ENCODE measurements around the gene FBXW9.

DNA sequence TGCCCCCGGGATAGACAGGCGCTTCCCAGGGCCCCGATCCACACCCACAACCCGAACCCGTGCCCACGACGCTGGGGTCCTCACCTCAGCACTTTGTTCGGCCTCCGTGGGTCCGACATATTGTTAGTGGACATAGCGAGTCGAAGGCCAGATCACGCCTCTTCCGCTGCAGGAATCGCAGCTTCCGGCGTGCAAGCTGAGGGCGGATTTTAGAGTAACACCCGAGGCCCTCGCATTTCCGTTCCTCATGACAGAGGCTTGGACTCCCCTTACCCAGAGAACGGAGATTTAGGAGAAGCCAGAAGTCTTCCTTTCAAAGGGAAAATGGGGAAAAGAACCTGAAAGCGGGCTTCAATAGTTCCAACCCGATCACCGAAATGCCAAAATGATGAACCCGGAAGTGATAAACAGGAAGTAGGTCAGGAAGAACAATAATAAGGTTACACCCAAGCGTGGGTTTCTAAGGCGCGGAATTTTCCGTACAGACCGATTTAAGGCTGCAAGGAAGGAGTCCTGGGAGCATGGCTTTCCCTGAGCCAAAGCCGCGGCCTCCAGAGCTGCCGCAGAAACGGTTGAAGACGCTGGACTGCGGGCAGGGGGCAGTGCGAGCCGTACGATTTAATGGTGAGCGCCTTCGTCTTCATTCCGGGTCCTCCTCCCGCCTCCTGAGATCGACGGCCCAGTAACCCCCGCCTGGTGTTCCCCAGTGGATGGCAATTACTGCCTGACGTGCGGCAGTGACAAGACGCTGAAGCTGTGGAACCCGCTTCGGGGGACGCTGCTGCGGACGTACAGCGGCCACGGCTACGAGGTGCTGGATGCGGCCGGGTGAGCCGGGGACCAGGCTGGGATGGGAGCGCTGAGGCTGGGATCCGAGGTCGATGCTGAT lies 26.9 kb downstream of the FBXW9 start:
- TF ChIP-seq EZH2 (IDR thresholded peaks at IDR 0.05; ENCODE audit: low read depth, unreplicated experiment) (no peak), CTCF (conservative IDR thresholded peaks at IDR 0.05; ENCODE audit: low read depth in 2 of 2) (no peak), EZH2phosphoT487 (IDR thresholded peaks at IDR 0.05; ENCODE audit: unreplicated experiment) (no peak), REST (IDR thresholded peaks at IDR 0.05; ENCODE audit: unreplicated experiment) (no peak), CREB1 (CRISPR knock-in tag; IDR thresholded peaks at IDR 0.05; ENCODE audit: low read depth) (peak; percentile 75), ZNF114 (CRISPR knock-in tag; IDR thresholded peaks at IDR 0.05) (no peak), POLR2AphosphoS5 (IDR thresholded peaks at IDR 0.05; ENCODE audit: low read depth) (peak; percentile 84), STAT1 (IDR thresholded peaks at IDR 0.05; ENCODE audit: unreplicated experiment) (no peak), JUNB (IDR thresholded peaks at IDR 0.05; ENCODE audit: unreplicated experiment) (no peak)
- TF ChIP-seq, protein P1, sequence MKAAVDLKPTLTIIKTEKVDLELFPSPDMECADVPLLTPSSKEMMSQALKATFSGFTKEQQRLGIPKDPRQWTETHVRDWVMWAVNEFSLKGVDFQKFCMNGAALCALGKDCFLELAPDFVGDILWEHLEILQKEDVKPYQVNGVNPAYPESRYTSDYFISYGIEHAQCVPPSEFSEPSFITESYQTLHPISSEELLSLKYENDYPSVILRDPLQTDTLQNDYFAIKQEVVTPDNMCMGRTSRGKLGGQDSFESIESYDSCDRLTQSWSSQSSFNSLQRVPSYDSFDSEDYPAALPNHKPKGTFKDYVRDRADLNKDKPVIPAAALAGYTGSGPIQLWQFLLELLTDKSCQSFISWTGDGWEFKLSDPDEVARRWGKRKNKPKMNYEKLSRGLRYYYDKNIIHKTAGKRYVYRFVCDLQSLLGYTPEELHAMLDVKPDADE (IDR thresholded peaks at IDR 0.05): peak; percentile 56
